PFSK-1 (cell line): ENCODE measurements around the gene MAP6.

Source experiments
- FOXP2 ChIP-seq: optimal IDR thresholded peaks from 2 replicates; pipeline ENCODE3; 2011; ENCODE audit warnings: borderline replicate concordance, control low read depth, inconsistent platforms; ENCODE audit not compliant: insufficient read depth; ENCODE audit errors: extremely low read length, extremely low read depth
- POLR2AphosphoS5 ChIP-seq: IDR thresholded peaks from 2 replicates; pipeline ENCODE4 v1.6.1; 2012; ENCODE audit warnings: low read depth, mild to moderate bottlenecking, control low read depth, low read length, moderate library complexity
- REST ChIP-seq, 2 experiments: IDR thresholded peaks; 2 replicates each; pipeline versions ENCODE4 v1.6.1 to v1.8.0; 2011 to 2012; ENCODE audit warnings: low read depth in 2 of 2, low read length in 2 of 2, control low read depth in 1 of 2, inconsistent platforms in 1 of 2, mild to moderate bottlenecking in 1 of 2, moderate library complexity in 1 of 2; ENCODE audit not compliant: insufficient read depth in 1 of 2
- SIN3A ChIP-seq: IDR thresholded peaks from 2 replicates; pipeline ENCODE4 v1.6.1; 2012; ENCODE audit warnings: mild to moderate bottlenecking, low read length, moderate library complexity, borderline replicate concordance; ENCODE audit not compliant: insufficient read depth
- TAF1 ChIP-seq: IDR thresholded peaks from 2 replicates; pipeline ENCODE4 v1.6.1; 2012; ENCODE audit warnings: low read length, control low read depth, borderline replicate concordance; ENCODE audit not compliant: insufficient read depth

Gene MAP6

GRCh38 chr11:75591966-75592365, 76.9 kb downstream of the MAP6 start:
- TF ChIP-seq TAF1 (no peak), SIN3A (no peak), FOXP2 (no peak), REST (IDR thresholded peaks at IDR 0.05; ENCODE audit: insufficient read depth in 1 of 2, low read depth in 2 of 2, low read length in 2 of 2) (no peak), POLR2AphosphoS5 (no peak)

GRCh38 chr11:75591371-75591770, 77.5 kb downstream of the MAP6 start:
- TF ChIP-seq SIN3A (no peak), FOXP2 (no peak), POLR2AphosphoS5 (no peak), TAF1 (no peak), REST (IDR thresholded peaks at IDR 0.05; ENCODE audit: insufficient read depth in 1 of 2, low read depth in 2 of 2, low read length in 2 of 2) (no peak)

- TF ChIP-seq REST (IDR thresholded peaks at IDR 0.05; ENCODE audit: insufficient read depth in 1 of 2, low read depth in 2 of 2, low read length in 2 of 2) (no peak), SIN3A (no peak), FOXP2 (no peak), TAF1 (no peak), POLR2AphosphoS5 (no peak)
These were observed 78.9 kb downstream of the MAP6 start for GRCh38 chr11:75589933-75590332.

GRCh38 chr11:75589051-75589450, 79.8 kb downstream of the MAP6 start:
- no peak for TF ChIP-seq SIN3A
- no peak for TF ChIP-seq FOXP2
- no peak for TF ChIP-seq REST (IDR thresholded peaks at IDR 0.05; ENCODE audit: insufficient read depth in 1 of 2, low read depth in 2 of 2, low read length in 2 of 2)
- TF ChIP-seq POLR2AphosphoS5, result no peak
- TF ChIP-seq TAF1, result no peak

- no peak for TF ChIP-seq POLR2AphosphoS5
- TF ChIP-seq REST (IDR thresholded peaks at IDR 0.05; ENCODE audit: insufficient read depth in 1 of 2, low read depth in 2 of 2, low read length in 2 of 2), result no peak
- no peak for TF ChIP-seq TAF1
- no peak for TF ChIP-seq SIN3A
- no peak for TF ChIP-seq FOXP2
These were observed 80.8 kb downstream of the MAP6 start for GRCh38 chr11:75588051-75588481.
